ENCODE measurements around the gene F9. TPM values are rescaled to one million over a fixed set of nuclear protein-coding genes. Genes with fewer than 3 reads are reported as not detected.

Gene F9
- total RNA-seq (not detected in 2 replicates), polyA plus RNA-seq (not detected in 2 replicates), polyA minus RNA-seq (ENCODE audit: low replicate concordance) (not detected in 2 replicates)
- not detected in 2 replicates for polyA plus RNA-seq (2012)

GRCh38 chrX:139530550-139530949 lies at the start of gene F9:
TSS of gene F9 (plus strand) at chrX:139530739. CDS start at chrX:139530765, 26 bp downstream.
- no peak within 1 kb of the TSS for H3K4me2 ChIP-seq (ENCODE audit: extremely low read depth, insufficient read depth, low read length)
- H3K9ac ChIP-seq (ENCODE audit: insufficient read depth, low read length): no peak within 1 kb of the TSS
- H4K20me1 ChIP-seq (ENCODE audit: control insufficient read depth, extremely low read depth, insufficient read depth, low read length): no peaks in the 10 kb centered on the region
- no peak for DNase-seq (ENCODE audit: low read depth in 2 of 2)
- no peak within 1 kb of the TSS for H3K27ac ChIP-seq (ENCODE audit: insufficient read depth, low read length)
- no peaks in the 10 kb centered on the region for H3K9me3 ChIP-seq (ENCODE audit: control insufficient read depth, insufficient read depth, low read depth, low read length)
- no peaks in the 10 kb centered on the region for H3K36me3 ChIP-seq (ENCODE audit: control insufficient read depth, insufficient read depth, low read length)
- no peak within 1 kb of the TSS for H3K4me3 ChIP-seq (replicated peaks in 1 of 4; ENCODE audit: control extremely low read depth in 1 of 4, insufficient read depth in 1 of 4, low read depth in 3 of 4, low read length in 4 of 4)
- no peaks in the 10 kb centered on the region for H3K79me2 ChIP-seq (ENCODE audit: control insufficient read depth, insufficient read depth, low read length)
- H3K4me1 ChIP-seq (ENCODE audit: control insufficient read depth, extremely low read depth, insufficient read depth, low read length): no peaks in the 10 kb centered on the region
- TF ChIP-seq EZH2 (IDR thresholded peaks at IDR 0.05; ENCODE audit: low read length, missing control alignments) (no peak), CTCF (conservative IDR thresholded peaks at IDR 0.05 in 1 of 2, IDR thresholded peaks at IDR 0.05 in 1 of 2; ENCODE audit: low read depth in 1 of 2, low read length in 2 of 2) (no peak)
- no peak within 1 kb of the TSS for H2AFZ ChIP-seq (ENCODE audit: low read length)
- no peaks in the 10 kb centered on the region for H3K27me3 ChIP-seq (ENCODE audit: control insufficient read depth, insufficient read depth, low read length)

- Histone ChIP-seq H3K79me2 (ENCODE audit: control insufficient read depth, insufficient read depth, low read length) (no peaks in the 10 kb centered on the region), H3K36me3 (ENCODE audit: control insufficient read depth, insufficient read depth, low read length) (no peaks in the 10 kb centered on the region), H3K27ac (ENCODE audit: insufficient read depth, low read length) (no peak overlapping the region), H3K27me3 (ENCODE audit: control insufficient read depth, insufficient read depth, low read length) (no peaks in the 10 kb centered on the region), H3K4me1 (ENCODE audit: control insufficient read depth, extremely low read depth, insufficient read depth, low read length) (no peaks in the 10 kb centered on the region), H3K9me3 (ENCODE audit: control insufficient read depth, insufficient read depth, low read depth, low read length) (no peaks in the 10 kb centered on the region), H3K9ac (ENCODE audit: insufficient read depth, low read length) (no peak overlapping the region), H3K4me3 (replicated peaks in 1 of 4; ENCODE audit: control extremely low read depth in 1 of 4, insufficient read depth in 1 of 4, low read depth in 3 of 4, low read length in 4 of 4) (no peak overlapping the region), H4K20me1 (ENCODE audit: control insufficient read depth, extremely low read depth, insufficient read depth, low read length) (no peaks in the 10 kb centered on the region), H2AFZ (ENCODE audit: low read length) (no peak overlapping the region), H3K4me2 (ENCODE audit: extremely low read depth, insufficient read depth, low read length) (no peak overlapping the region)
- TF ChIP-seq CTCF (conservative IDR thresholded peaks at IDR 0.05 in 1 of 2, IDR thresholded peaks at IDR 0.05 in 1 of 2; ENCODE audit: low read depth in 1 of 2, low read length in 2 of 2) (no peak), EZH2 (IDR thresholded peaks at IDR 0.05; ENCODE audit: low read length, missing control alignments) (no peak)
- no peak for DNase-seq (ENCODE audit: low read depth in 2 of 2)
These were observed 46.8 kb upstream of the F9 start for GRCh38 chrX:139483699-139484098.

GRCh38 chrX:139484591-139484990 lies 45.9 kb upstream of the F9 start:
- no peak for DNase-seq (ENCODE audit: low read depth in 2 of 2)
- Histone ChIP-seq H3K79me2 (ENCODE audit: control insufficient read depth, insufficient read depth, low read length) (no peaks in the 10 kb centered on the region), H3K27me3 (ENCODE audit: control insufficient read depth, insufficient read depth, low read length) (no peaks in the 10 kb centered on the region)

More at GRCh38 chrX:139484591-139484990, 45.9 kb upstream of the F9 start:
- H4K20me1 ChIP-seq (ENCODE audit: control insufficient read depth, extremely low read depth, insufficient read depth, low read length): no peaks in the 10 kb centered on the region
- H2AFZ ChIP-seq (ENCODE audit: low read length): no peak overlapping the region
- H3K9ac ChIP-seq (ENCODE audit: insufficient read depth, low read length): no peak overlapping the region
- no peak overlapping the region for H3K4me2 ChIP-seq (ENCODE audit: extremely low read depth, insufficient read depth, low read length)
- TF ChIP-seq EZH2 (IDR thresholded peaks at IDR 0.05; ENCODE audit: low read length, missing control alignments): no peak
- no peak for TF ChIP-seq CTCF (conservative IDR thresholded peaks at IDR 0.05 in 1 of 2, IDR thresholded peaks at IDR 0.05 in 1 of 2; ENCODE audit: low read depth in 1 of 2, low read length in 2 of 2)
- H3K36me3 ChIP-seq (ENCODE audit: control insufficient read depth, insufficient read depth, low read length): no peaks in the 10 kb centered on the region
- H3K9me3 ChIP-seq (ENCODE audit: control insufficient read depth, insufficient read depth, low read depth, low read length): no peaks in the 10 kb centered on the region
- no peaks in the 10 kb centered on the region for H3K4me1 ChIP-seq (ENCODE audit: control insufficient read depth, extremely low read depth, insufficient read depth, low read length)
- H3K4me3 ChIP-seq (replicated peaks in 1 of 4; ENCODE audit: control extremely low read depth in 1 of 4, insufficient read depth in 1 of 4, low read depth in 3 of 4, low read length in 4 of 4): no peak overlapping the region
- no peak overlapping the region for H3K27ac ChIP-seq (ENCODE audit: insufficient read depth, low read length)

Measured in fibroblast of lung (primary cell).